Measurements from ENCODE around the gene GRIN3B. TPM values are rescaled to one million over a fixed set of nuclear protein-coding genes. Genes with fewer than 3 reads are reported as not detected.

GRIN3B gene
- total and polyA plus RNA-seq, 2 of the 8 experiments (the other 6 are each of a cell fraction or from before 2014, with no cell fraction given) = 0.45 to 1.0 TPM

DNA sequence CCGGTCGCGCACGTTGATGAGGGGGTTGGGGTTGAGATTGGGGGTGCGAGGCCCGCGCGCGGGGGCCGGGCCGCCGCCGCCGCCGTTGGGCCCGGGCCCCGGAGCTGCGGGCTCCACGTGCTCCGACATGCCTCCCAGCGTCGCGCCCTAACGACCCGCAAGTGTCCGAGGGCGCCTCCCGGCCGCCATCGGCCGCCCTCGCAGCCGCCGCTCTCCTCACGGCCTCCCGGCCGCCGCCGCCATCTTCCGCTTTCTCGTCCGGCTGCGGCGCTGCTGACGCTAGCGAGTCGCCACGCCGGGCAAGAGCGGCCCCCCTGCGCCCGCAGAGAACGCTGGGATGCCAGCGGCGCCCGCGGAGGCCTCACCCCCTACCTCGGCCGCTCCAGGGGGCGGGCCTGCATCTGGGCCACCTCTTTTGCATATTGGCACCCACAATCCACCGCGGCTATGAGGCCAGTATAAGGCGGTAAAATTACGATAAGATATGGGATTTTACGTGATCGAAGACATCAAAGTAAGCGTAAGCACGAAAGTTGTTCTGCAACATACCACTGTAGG lies 20.7 kb downstream of the GRIN3B start, which contains the start of gene TMEM259:
TSS of gene TMEM259 (minus strand) at position 256 of the 558 bp plus-strand sequence. CDS start at position 129, 127 bp downstream.
- H3K23ac ChIP-seq (ENCODE audit: insufficient read length) = no peak within 1 kb of the TSS
- no peaks in the 10 kb centered on the region for H3K36me3 ChIP-seq (ENCODE audit: control insufficient read depth in 2 of 4, insufficient read depth in 4 of 4, low read length in 3 of 4)
- DNase-seq (ENCODE audit: low read depth in 1 of 2, low spot score in 2 of 2) = peak; percentile 89 to 97
- no peaks in the 10 kb centered on the region for H3K27me3 ChIP-seq (replicated peaks in 1 of 4; ENCODE audit: control insufficient read depth in 3 of 4, extremely low read depth in 1 of 4, insufficient read depth in 3 of 4, low read length in 3 of 4)
- H4K5ac ChIP-seq (ENCODE audit: insufficient read length, low read depth, low read length) = peak within 1 kb of the TSS; percentile 9
- peak within 1 kb of the TSS; percentile 84 to 97 (median 94) for H3K4me3 ChIP-seq (ENCODE audit: extremely low read depth in 1 of 4, insufficient read depth in 2 of 4, low read depth in 3 of 4, low read length in 4 of 4)
- peaks cover 24 to 36% of the 10 kb centered on the region in 2 experiments for H4K20me1 ChIP-seq (replicated peaks in 1 of 2; ENCODE audit: control insufficient read depth in 1 of 2, insufficient read depth in 2 of 2, low read length in 2 of 2)
- peak within 1 kb of the TSS; percentile 97 for H2BK5ac ChIP-seq (ENCODE audit: low read depth, low read length)
- H2BK20ac ChIP-seq (ENCODE audit: low read length) = no peak within 1 kb of the TSS
- H3K14ac ChIP-seq (ENCODE audit: insufficient read length) = no peak within 1 kb of the TSS
- peak within 1 kb of the TSS; percentile 65; the same call in 1 of the 2 replicates for H2BK12ac ChIP-seq (ENCODE audit: low read depth, low read length)
- H2BK15ac ChIP-seq (ENCODE audit: low read length) = peak within 1 kb of the TSS; percentile 61; the same call in 1 of the 2 replicates
- peak within 1 kb of the TSS; percentile 34 for H3K4ac ChIP-seq (replicated peaks; ENCODE audit: insufficient read length, low read depth, low read length)
- peaks cover 9% of the 10 kb centered on the region for H3K23me2 ChIP-seq (ENCODE audit: low read depth, low read length)
- POLR2A ChIA-PET (ENCODE audit: partially characterized antibody) = interaction anchor here (0.9 to 12.8 kb wide), 17 partner anchors 8 to 155 kb away, joined by 3 to 509 read pairs (median 5); partner anchors contain the start of genes ABCA7, ARHGAP45 and CNN2
- 1% methylated on average over 68 of the region's 68 CpGs; no CpG with 5 or more reads in 1 of the 2 experiments for WGBS, 2 experiments (ENCODE audit: extremely low coverage in 1 of 2, insufficient coverage in 1 of 2, insufficient read length in 1 of 2, insufficient replicate concordance in 2 of 2, low coverage in 1 of 2, low lambda C conversion rate in 2 of 2, missing lambda C conversion rate in 1 of 2)
- no peaks in the 10 kb centered on the region for H3K9me3 ChIP-seq (ENCODE audit: insufficient read depth in 2 of 2, low read depth in 1 of 2, low read length in 1 of 2)
- CTCF ChIA-PET (ENCODE audit: partially characterized antibody) = interaction anchor here (2.3 kb wide), 1 partner anchor 11 kb away, joined by 8 read pairs; no protein-coding TSS in a partner anchor
- H3K56ac ChIP-seq (replicated peaks; ENCODE audit: insufficient read length, low read depth, low read length) = peak within 1 kb of the TSS; percentile 43
- H3K79me1 ChIP-seq (ENCODE audit: low read depth, low read length) = peaks cover 18% of the 10 kb centered on the region
- peak within 1 kb of the TSS; percentile 96 for H3K27ac ChIP-seq (ENCODE audit: low read depth, low read length)
- peak within 1 kb of the TSS; percentile 77 for H4K91ac ChIP-seq (replicated peaks; ENCODE audit: insufficient read length, low read length)
- FAIRE-seq = no peak
- H3K79me2 ChIP-seq (ENCODE audit: control insufficient read depth in 1 of 2, insufficient read depth in 2 of 2, low read length in 2 of 2) = peaks cover 27 to 49% of the 10 kb centered on the region in 2 experiments
- H3K4me1 ChIP-seq (replicated peaks in 1 of 4; ENCODE audit: control insufficient read depth in 3 of 4, insufficient read depth in 4 of 4, low read length in 3 of 4) = peaks cover 0 to 31% (median 20%) of the 10 kb centered on the region in 4 experiments; a peak in 5 of 7 replicates
- no peak within 1 kb of the TSS; the same call in 1 of the 2 replicates for H3K18ac ChIP-seq (ENCODE audit: extremely low read depth, low read length)
- H2AK5ac ChIP-seq (ENCODE audit: low read depth, low read length) = peak within 1 kb of the TSS; percentile 44; the same call in 1 of the 2 replicates
- H2AFZ ChIP-seq (ENCODE audit: low read length) = no peak within 1 kb of the TSS
- H3K9ac ChIP-seq (replicated peaks in 1 of 4; ENCODE audit: extremely low read depth in 1 of 4, low read depth in 3 of 4, low read length in 3 of 4) = peak within 1 kb of the TSS; percentile 69 to 89 (median 82)
- peak within 1 kb of the TSS; percentile 92; the same call in 1 of the 2 replicates for H4K8ac ChIP-seq (ENCODE audit: extremely low read depth, insufficient read depth, low read length)
- H3K4me2 ChIP-seq (ENCODE audit: insufficient read depth in 1 of 2, low read depth in 2 of 2, low read length in 2 of 2) = peak within 1 kb of the TSS; percentile 93 to 98
- no peak within 1 kb of the TSS for H2BK120ac ChIP-seq (replicated peaks; ENCODE audit: low read depth, low read length)
- TF ChIP-seq POLR2A (IDR thresholded peaks at IDR 0.05; ENCODE audit: control extremely low read depth in 1 of 2, low read depth in 2 of 2, low read length in 2 of 2) (no peak), FOSL1 (IDR thresholded peaks at IDR 0.05; ENCODE audit: insufficient read depth, low read depth, low read length) (no peak), MAFK (IDR thresholded peaks at IDR 0.05; ENCODE audit: low read depth, low read length) (no peak), YY1 (IDR thresholded peaks at IDR 0.05; ENCODE audit: low read depth, low read length) (peak; percentile 97), SP2 (IDR thresholded peaks at IDR 0.05; ENCODE audit: low read length) (peak; percentile 66), KDM4A (IDR thresholded peaks at IDR 0.05; ENCODE audit: low read depth, low read length, severe bottlenecking) (peak; percentile 21), TCF12 (IDR thresholded peaks at IDR 0.05; ENCODE audit: low read depth, low read length) (0 out of 2 replicates have a peak, but pooled peaks have one; percentile 26), JUN (IDR thresholded peaks at IDR 0.05; ENCODE audit: low read depth, low read length) (no peak), EP300 (IDR thresholded peaks at IDR 0.05; ENCODE audit: borderline replicate concordance in 1 of 2, low read depth in 2 of 2, low read length in 2 of 2) (peak in 1 of 2 experiments; percentile 62; a peak in 1 of 3 replicates), GABPA (IDR thresholded peaks at IDR 0.05; ENCODE audit: borderline replicate concordance, insufficient read depth, low read length) (no peak)

Data from H1 (cell line).